OCI-LY7 (cell line): Measurements from ENCODE around the gene NEUROG2.

Experiments
- CTCF ChIP-seq: fragments of 200-600 bp; sonication (generic); conservative IDR thresholded peaks from 2 replicates; pipeline ENCODE4 v1.5.1; 2014; ENCODE audit warnings: mild to moderate bottlenecking, antibody characterized with exemption, low read length, moderate library complexity, mixed read lengths
- EZH2phosphoT487 ChIP-seq: fragments of 200-600 bp; sonication (generic); IDR thresholded peaks from 2 replicates; pipeline ENCODE4 v1.6.1; 2018; ENCODE audit warnings: low read depth, borderline replicate concordance, mild to moderate bottlenecking, mixed run types, antibody characterized with exemption, low read length, moderate library complexity, mixed read lengths

GRCh38 chr4:112513971-112514646 is 1.9 kb downstream of the NEUROG2 start:
- TF ChIP-seq CTCF (no peak), EZH2phosphoT487 (no peak)
